ENCODE data around the gene SPDYC.
"Not testable (repeated sequence)": the region's sequence is repeated elsewhere in the genome, so short reads cannot be mapped to it uniquely, and the experiment has no call there.

The SPDYC gene

GRCh38 chr11:65134240-65134951 lies 35.6 kb upstream of the SPDYC start, which contains the start of gene SYVN1:
Gene SYVN1 (minus strand): TSS chr11:65134519. CDS start chr11:65133601, 918 bp downstream.
- peak; percentile 84 to 89 for DNase-seq (ENCODE audit: low read depth in 2 of 2)

- peak; percentile 65 to 76 for DNase-seq (ENCODE audit: low read depth in 2 of 2)
Observed at GRCh38 chr11:65134952-65135632, 34.9 kb upstream of the SPDYC start.

GRCh38 chr11:65135633-65136145 lies 34.3 kb upstream of the SPDYC start:
- DNase-seq (ENCODE audit: low read depth in 2 of 2): no peak

- DNase-seq (ENCODE audit: low read depth in 2 of 2): no peak
Observed at GRCh38 chr11:65136515-65137096, 33.4 kb upstream of the SPDYC start.

- DNase-seq (ENCODE audit: low read depth in 2 of 2): no peak
Observed at GRCh38 chr11:65141896-65142494, 28.0 kb upstream of the SPDYC start.

- DNase-seq (ENCODE audit: low read depth in 2 of 2): no peak
Observed at GRCh38 chr11:65147352-65148075, 22.5 kb upstream of the SPDYC start.

- no peak for DNase-seq (ENCODE audit: low read depth in 2 of 2)
Observed at GRCh38 chr11:65148657-65149056, 21.4 kb upstream of the SPDYC start.

- DNase-seq (ENCODE audit: low read depth in 2 of 2): not testable (repeated sequence)
Observed at GRCh38 chr11:65150131-65150508, 19.9 kb upstream of the SPDYC start.

GRCh38 chr11:65150509-65151299 lies 19.3 kb upstream of the SPDYC start:
- DNase-seq (ENCODE audit: low read depth in 2 of 2): no peak

- DNase-seq (ENCODE audit: low read depth in 2 of 2): no peak
Observed at GRCh38 chr11:65151331-65151899, 18.6 kb upstream of the SPDYC start.

- no peak for DNase-seq (ENCODE audit: low read depth in 2 of 2)
Observed at GRCh38 chr11:65152122-65152521, 17.9 kb upstream of the SPDYC start.

- no peak for DNase-seq (ENCODE audit: low read depth in 2 of 2)
Observed at GRCh38 chr11:65156256-65156655, 13.8 kb upstream of the SPDYC start.

GRCh38 chr11:65156926-65157325 lies 13.1 kb upstream of the SPDYC start:
- no peak for DNase-seq (ENCODE audit: low read depth in 2 of 2)

GRCh38 chr11:65157336-65157735 lies 12.7 kb upstream of the SPDYC start:
- DNase-seq (ENCODE audit: low read depth in 2 of 2): no peak

- DNase-seq (ENCODE audit: low read depth in 2 of 2): no peak
Observed at GRCh38 chr11:65159012-65159411, 11.0 kb upstream of the SPDYC start.

GRCh38 chr11:65160643-65161042 lies 9.4 kb upstream of the SPDYC start:
- DNase-seq (ENCODE audit: low read depth in 2 of 2): no peak

GRCh38 chr11:65163684-65164083 lies 6.3 kb upstream of the SPDYC start:
- no peak for DNase-seq (ENCODE audit: low read depth in 2 of 2)

- DNase-seq (ENCODE audit: low read depth in 2 of 2): no peak
Observed at GRCh38 chr11:65165410-65166317, 4.4 kb upstream of the SPDYC start.

GRCh38 chr11:65166893-65167292 lies 3.1 kb upstream of the SPDYC start:
- no peak for DNase-seq (ENCODE audit: low read depth in 2 of 2)

Measured in activated CD8-positive, alpha-beta memory T cell treated with anti-CD3 and anti-CD28 coated beads for 4 hours (primary cell).